GM21825 (cell line): ENCODE results near the gene CERS2.

Source experiments
- ATAC-seq: cut with Tn5 transposase; IDR thresholded peaks from one replicate; pipeline ENCODE4 v1.9.1; 2021; ENCODE audit warnings: mild to moderate bottlenecking, moderate library complexity; ENCODE audit not compliant: unreplicated experiment

Gene CERS2

GRCh38 chr1:150997949-150998348 lies 23.3 kb upstream of the CERS2 start:
- no peak for ATAC-seq

GRCh38 chr1:150997126-150997872 lies 22.7 kb upstream of the CERS2 start:
- ATAC-seq = no peak

- ATAC-seq = no peak
Measured at GRCh38 chr1:150995896-150996295, 21.3 kb upstream of the CERS2 start.

GRCh38 chr1:150995460-150995859 lies 20.8 kb upstream of the CERS2 start:
- ATAC-seq = no peak

- no peak for ATAC-seq
Measured at GRCh38 chr1:150994248-150994647, 19.6 kb upstream of the CERS2 start.

- ATAC-seq = no peak
Measured at GRCh38 chr1:150992626-150993025, 18.0 kb upstream of the CERS2 start.

- no peak for ATAC-seq
Measured at GRCh38 chr1:150987924-150988323, 13.3 kb upstream of the CERS2 start.

- no peak for ATAC-seq
Measured at GRCh38 chr1:150985179-150985825, 10.7 kb upstream of the CERS2 start.

GRCh38 chr1:150981805-150982712 lies 7.4 kb upstream of the CERS2 start, which contains the start of gene ANXA9:
ANXA9 (plus strand) TSS chr1:150982292; CDS start chr1:150983106, 814 bp downstream.
- no peak for ATAC-seq

- ATAC-seq = no peak
Measured at GRCh38 chr1:150981177-150981804, 6.7 kb upstream of the CERS2 start.

- peak; percentile 55 for ATAC-seq
Measured at GRCh38 chr1:150979092-150980056, 4.7 kb upstream of the CERS2 start.

GRCh38 chr1:150976879-150977694 lies 2.5 kb upstream of the CERS2 start:
- ATAC-seq = no peak

GRCh38 chr1:150976401-150976821 lies 1.8 kb upstream of the CERS2 start:
- ATAC-seq = no peak

GRCh38 chr1:150973836-150974579 lies 627 bp downstream of the CERS2 start:
- ATAC-seq = peak; percentile 45

GRCh38 chr1:150973258-150973835 lies 1.3 kb downstream of the CERS2 start:
- ATAC-seq = no peak

- ATAC-seq = no peak
Measured at GRCh38 chr1:150972417-150972940, 2.2 kb downstream of the CERS2 start.

- ATAC-seq = no peak
Measured at GRCh38 chr1:150971583-150972416, 2.8 kb downstream of the CERS2 start.
